Loucy (cell line): ENCODE measurements around the gene FOXK1.

Experiments
- H2AFZ ChIP-seq: fragments of 200-600 bp; sonication (generic); 2 replicates; pipeline ENCODE4 v1.6.0; 2016; ENCODE audit warnings: antibody characterized with exemption, mild to moderate bottlenecking, low read length, moderate library complexity
- H3F3A ChIP-seq: fragments of 200-600 bp; 2 replicates; pipeline ENCODE4 v1.6.0; 2016; ENCODE audit warnings: antibody characterized with exemption, low read depth, mild to moderate bottlenecking
- H3K27me3 ChIP-seq: fragments of 200-600 bp; sonication (generic); 2 replicates; pipeline ENCODE4 v1.6.1; 2014; ENCODE audit warnings: low read length, mild to moderate bottlenecking; ENCODE audit not compliant: insufficient read depth, poor library complexity, severe bottlenecking
- H3K36me3 ChIP-seq: fragments of 200-600 bp; sonication (generic); 2 replicates; pipeline ENCODE4 v1.6.1; 2016; ENCODE audit warnings: low read length; ENCODE audit not compliant: insufficient read depth
- H3K4me1 ChIP-seq: fragments of 200-600 bp; sonication (generic); 2 replicates; pipeline ENCODE4 v1.5.1; 2014; ENCODE audit warnings: low read length, mild to moderate bottlenecking; ENCODE audit not compliant: insufficient read depth, poor library complexity, severe bottlenecking
- H3K4me2 ChIP-seq: fragments of 200-600 bp; sonication (generic); 2 replicates; pipeline ENCODE4 v1.6.0; 2014; ENCODE audit warnings: antibody characterized with exemption, low read length, low read depth, mild to moderate bottlenecking; ENCODE audit not compliant: poor library complexity, severe bottlenecking
- H3K4me3 ChIP-seq: fragments of 200-600 bp; sonication (generic); 2 replicates; pipeline ENCODE4 v1.5.1; 2014; ENCODE audit warnings: low read length, mild to moderate bottlenecking, mixed read lengths; ENCODE audit not compliant: poor library complexity, severe bottlenecking
- H3K79me2 ChIP-seq: fragments of 200-600 bp; sonication (generic); 2 replicates; pipeline ENCODE4 v1.6.1; 2014; ENCODE audit warnings: low read length; ENCODE audit not compliant: insufficient read depth
- H3K9ac ChIP-seq: fragments of 200-600 bp; sonication (generic); 2 replicates; pipeline ENCODE4 v1.6.0; 2014; ENCODE audit warnings: mild to moderate bottlenecking, low read depth, low read length, moderate library complexity; ENCODE audit not compliant: poor library complexity, severe bottlenecking
- H3K9me2 ChIP-seq: fragments of 200-600 bp; sonication (generic); replicated peaks from 2 replicates; pipeline ENCODE4 v1.6.1; 2016; ENCODE audit warnings: low read depth, low read length, mixed read lengths
- H3K9me3 ChIP-seq: fragments of 200-600 bp; sonication (generic); 2 replicates; pipeline ENCODE4 v1.6.1; 2014; ENCODE audit warnings: mild to moderate bottlenecking, antibody characterized with exemption, low read length, low read depth; ENCODE audit not compliant: insufficient read depth
- H4K20me1 ChIP-seq: fragments of 200-600 bp; sonication (generic); 2 replicates; pipeline ENCODE4 v1.6.0; 2014; ENCODE audit warnings: antibody characterized with exemption, low read length, mild to moderate bottlenecking; ENCODE audit not compliant: insufficient read depth, poor library complexity, severe bottlenecking
- EZH2phosphoT487 ChIP-seq: fragments of 200-600 bp; IDR thresholded peaks from 2 replicates; pipeline ENCODE4 v1.6.1; 2018; ENCODE audit warnings: antibody characterized with exemption, mild to moderate bottlenecking, moderate library complexity, borderline replicate concordance
- TF ChIP-seq, protein P1 (sequence below): fragments of 200-600 bp; sonication (generic); conservative IDR thresholded peaks from 2 replicates; pipeline ENCODE4 v1.5.1; 2014; ENCODE audit warnings: mild to moderate bottlenecking, antibody characterized with exemption, low read length

FOXK1 gene

GRCh38 chr7:4783292-4783652, 101.2 kb downstream of the FOXK1 start:
- Histone ChIP-seq H2AFZ (no peak overlapping the region), H3K9me3 (no peaks in the 10 kb centered on the region), H3K4me1 (no peaks in the 10 kb centered on the region), H3K79me2 (peaks cover 7% of the 10 kb centered on the region; the same call in 1 of the 2 replicates), H3K4me2 (no peak overlapping the region), H3F3A (no peaks in the 10 kb centered on the region), H3K36me3 (peaks cover 28% of the 10 kb centered on the region; the same call in 1 of the 2 replicates), H3K4me3 (no peak overlapping the region), H3K27me3 (no peaks in the 10 kb centered on the region), H3K9ac (no peak overlapping the region), H4K20me1 (no peaks in the 10 kb centered on the region), H3K9me2 (no peaks in the 10 kb centered on the region)
- TF ChIP-seq, protein P1, sequence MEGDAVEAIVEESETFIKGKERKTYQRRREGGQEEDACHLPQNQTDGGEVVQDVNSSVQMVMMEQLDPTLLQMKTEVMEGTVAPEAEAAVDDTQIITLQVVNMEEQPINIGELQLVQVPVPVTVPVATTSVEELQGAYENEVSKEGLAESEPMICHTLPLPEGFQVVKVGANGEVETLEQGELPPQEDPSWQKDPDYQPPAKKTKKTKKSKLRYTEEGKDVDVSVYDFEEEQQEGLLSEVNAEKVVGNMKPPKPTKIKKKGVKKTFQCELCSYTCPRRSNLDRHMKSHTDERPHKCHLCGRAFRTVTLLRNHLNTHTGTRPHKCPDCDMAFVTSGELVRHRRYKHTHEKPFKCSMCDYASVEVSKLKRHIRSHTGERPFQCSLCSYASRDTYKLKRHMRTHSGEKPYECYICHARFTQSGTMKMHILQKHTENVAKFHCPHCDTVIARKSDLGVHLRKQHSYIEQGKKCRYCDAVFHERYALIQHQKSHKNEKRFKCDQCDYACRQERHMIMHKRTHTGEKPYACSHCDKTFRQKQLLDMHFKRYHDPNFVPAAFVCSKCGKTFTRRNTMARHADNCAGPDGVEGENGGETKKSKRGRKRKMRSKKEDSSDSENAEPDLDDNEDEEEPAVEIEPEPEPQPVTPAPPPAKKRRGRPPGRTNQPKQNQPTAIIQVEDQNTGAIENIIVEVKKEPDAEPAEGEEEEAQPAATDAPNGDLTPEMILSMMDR, result no peak
- TF ChIP-seq EZH2phosphoT487, result no peak

DNA sequence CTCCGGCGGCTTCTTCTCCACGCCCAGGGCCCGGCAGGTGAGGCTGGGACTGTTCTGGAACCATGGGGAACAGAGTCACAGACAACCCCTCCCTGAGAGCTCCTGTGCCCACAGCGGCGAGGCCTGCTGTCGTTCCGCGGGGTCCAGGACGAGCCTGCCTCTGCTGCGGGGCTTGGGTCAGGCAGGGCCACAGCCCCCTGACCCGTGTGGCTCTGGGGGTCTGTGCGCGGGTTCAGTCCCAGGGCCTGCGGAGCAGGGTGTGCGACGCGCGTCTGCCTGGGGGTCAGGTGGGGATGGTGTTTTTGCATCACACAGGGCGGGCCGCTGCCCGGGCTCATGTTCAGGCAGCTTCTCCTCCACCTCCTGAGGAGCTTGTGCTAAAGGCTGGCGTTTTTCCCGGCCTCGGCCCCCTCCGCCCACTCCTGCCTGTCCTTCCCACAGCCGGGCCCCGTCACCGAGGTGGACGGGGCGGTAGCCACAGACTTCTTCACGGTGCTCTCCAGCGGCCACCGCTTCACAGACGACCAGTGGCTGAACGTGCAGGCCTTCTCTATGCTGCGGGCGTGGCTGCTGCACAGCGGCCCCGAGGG, 101.8 kb downstream of the FOXK1 start:
- Histone ChIP-seq H3K4me3 (no peak overlapping the region), H3K27me3 (no peaks in the 10 kb centered on the region), H2AFZ (no peak overlapping the region), H3K9me2 (no peaks in the 10 kb centered on the region), H3K36me3 (peaks cover 33% of the 10 kb centered on the region; the same call in 1 of the 2 replicates), H3K9me3 (no peaks in the 10 kb centered on the region), H3F3A (no peaks in the 10 kb centered on the region), H4K20me1 (no peaks in the 10 kb centered on the region), H3K4me2 (no peak overlapping the region), H3K9ac (no peak overlapping the region), H3K4me1 (no peaks in the 10 kb centered on the region), H3K79me2 (peaks cover 6% of the 10 kb centered on the region; the same call in 1 of the 2 replicates)
- no peak for TF ChIP-seq EZH2phosphoT487
- TF ChIP-seq, protein P1, result no peak

GRCh38 chr7:4784799-4785198, 102.7 kb downstream of the FOXK1 start:
- Histone ChIP-seq H3K36me3 (peaks cover 33% of the 10 kb centered on the region; the same call in 1 of the 2 replicates), H3K9me2 (no peaks in the 10 kb centered on the region), H2AFZ (no peak overlapping the region), H3K4me3 (no peak overlapping the region), H3K4me2 (no peak overlapping the region), H3K9me3 (no peaks in the 10 kb centered on the region), H3F3A (no peaks in the 10 kb centered on the region), H3K4me1 (no peaks in the 10 kb centered on the region), H3K27me3 (no peaks in the 10 kb centered on the region), H3K9ac (no peak overlapping the region), H4K20me1 (no peaks in the 10 kb centered on the region), H3K79me2 (peaks cover 4% of the 10 kb centered on the region; the same call in 1 of the 2 replicates)
- no peak for TF ChIP-seq EZH2phosphoT487
- TF ChIP-seq, protein P1, result no peak
